ENCODE data around the gene SUMO3. TPM values are rescaled to one million over a fixed set of nuclear protein-coding genes. Genes with fewer than 3 reads are reported as not detected.
A peak's percentile ranks its signal among the peaks of the same experiment; 100 is the strongest.

SUMO3 gene
- total and polyA plus RNA-seq, 10 of the 15 experiments (the other 5 are each of a cell fraction or from before 2014, with no cell fraction given) = 14.3 to 164 (median 89.9) TPM

DNA sequence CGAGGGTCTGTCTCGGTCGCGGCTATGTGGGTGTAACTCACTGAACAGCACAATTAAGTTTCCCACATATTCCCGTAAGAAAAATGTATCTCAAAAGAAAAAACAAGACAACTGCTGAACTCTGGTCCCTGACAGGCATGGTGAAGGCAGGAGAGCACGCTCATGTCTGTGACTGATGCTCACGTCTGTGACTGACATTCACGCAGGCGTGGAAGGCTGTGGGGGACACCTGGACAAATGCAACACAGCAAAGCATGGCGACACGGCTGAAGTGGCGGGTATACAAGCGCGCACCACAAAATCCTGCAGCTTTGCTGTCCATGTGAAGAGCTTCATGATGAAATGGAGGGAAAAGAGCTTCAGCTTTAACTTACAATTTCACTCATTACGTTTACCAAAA is 49.6 kb upstream of the SUMO3 start:
- RAD21 ChIA-PET (ENCODE audit: unreplicated experiment) = no interaction called here
- DNase-seq (ENCODE audit: low read depth, low spot score) = no peak
- H3K27ac ChIP-seq (ENCODE audit: control insufficient read depth, insufficient read depth) = no peak overlapping the region

More for the DNA sequence above, 49.6 kb upstream of the SUMO3 start:
- ChIA-PET POLR2A (no interaction called here), CTCF (no interaction called here), SMC1A (ENCODE audit: uncharacterized antibody, unreplicated experiment) (interaction anchor here (1.1 to 1.5 kb wide), 2 partner anchors 8 to 60 kb away, joined by 3 to 4 read pairs; no protein-coding TSS in a partner anchor)
- 0 out of 2 replicates have a peak overlapping the region, but pooled peaks have one; percentile 26 for H3K4me3 ChIP-seq
- H3K27me3 ChIP-seq (replicated peaks in 1 of 2; ENCODE audit: control insufficient read depth in 2 of 2, insufficient read depth in 2 of 2, low read length in 1 of 2) = no peaks in the 10 kb centered on the region
- intact Hi-C loops (cut with micrococcal nuclease; ENCODE audit: unreplicated experiment) = no loop called here
- no peak overlapping the region for H2AFZ ChIP-seq (ENCODE audit: control insufficient read depth, low read depth, low read length)
- H3K9me3 ChIP-seq (replicated peaks; ENCODE audit: control insufficient read depth, insufficient read depth, low read length) = no peaks in the 10 kb centered on the region
- no peak overlapping the region for H3K4me2 ChIP-seq (ENCODE audit: control insufficient read depth, insufficient read depth)
- no TSS peak for BruUV-seq (replicated peaks)
- H3K36me3 ChIP-seq (ENCODE audit: control insufficient read depth in 2 of 2, insufficient read depth in 2 of 2, low read length in 1 of 2) = peaks cover 9 to 16% of the 10 kb centered on the region in 2 experiments
- FAIRE-seq = no peak
- no peak for TF ChIP-seq NR2C2 (IDR thresholded peaks at IDR 0.05; ENCODE audit: borderline replicate concordance, control insufficient read depth, insufficient read length, low read depth)
- TF ChIP-seq CEBPZ (IDR thresholded peaks at IDR 0.05; ENCODE audit: low read depth, low read length) = no peak
- TF ChIP-seq SMC3 (IDR thresholded peaks at IDR 0.05; ENCODE audit: borderline replicate concordance, low read length) = no peak
- TF ChIP-seq, protein P1, sequence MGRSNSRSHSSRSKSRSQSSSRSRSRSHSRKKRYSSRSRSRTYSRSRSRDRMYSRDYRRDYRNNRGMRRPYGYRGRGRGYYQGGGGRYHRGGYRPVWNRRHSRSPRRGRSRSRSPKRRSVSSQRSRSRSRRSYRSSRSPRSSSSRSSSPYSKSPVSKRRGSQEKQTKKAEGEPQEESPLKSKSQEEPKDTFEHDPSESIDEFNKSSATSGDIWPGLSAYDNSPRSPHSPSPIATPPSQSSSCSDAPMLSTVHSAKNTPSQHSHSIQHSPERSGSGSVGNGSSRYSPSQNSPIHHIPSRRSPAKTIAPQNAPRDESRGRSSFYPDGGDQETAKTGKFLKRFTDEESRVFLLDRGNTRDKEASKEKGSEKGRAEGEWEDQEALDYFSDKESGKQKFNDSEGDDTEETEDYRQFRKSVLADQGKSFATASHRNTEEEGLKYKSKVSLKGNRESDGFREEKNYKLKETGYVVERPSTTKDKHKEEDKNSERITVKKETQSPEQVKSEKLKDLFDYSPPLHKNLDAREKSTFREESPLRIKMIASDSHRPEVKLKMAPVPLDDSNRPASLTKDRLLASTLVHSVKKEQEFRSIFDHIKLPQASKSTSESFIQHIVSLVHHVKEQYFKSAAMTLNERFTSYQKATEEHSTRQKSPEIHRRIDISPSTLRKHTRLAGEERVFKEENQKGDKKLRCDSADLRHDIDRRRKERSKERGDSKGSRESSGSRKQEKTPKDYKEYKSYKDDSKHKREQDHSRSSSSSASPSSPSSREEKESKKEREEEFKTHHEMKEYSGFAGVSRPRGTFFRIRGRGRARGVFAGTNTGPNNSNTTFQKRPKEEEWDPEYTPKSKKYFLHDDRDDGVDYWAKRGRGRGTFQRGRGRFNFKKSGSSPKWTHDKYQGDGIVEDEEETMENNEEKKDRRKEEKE (IDR thresholded peaks at IDR 0.05) = no peak
- TF ChIP-seq MEF2B (IDR thresholded peaks at IDR 0.05; ENCODE audit: partially characterized antibody, poor library complexity, severe bottlenecking) = no peak
- TF ChIP-seq TBL1XR1 (IDR thresholded peaks at IDR 0.05; ENCODE audit: low read depth, low read length) = no peak
- peaks cover 14% of the 10 kb centered on the region for H4K20me1 ChIP-seq (ENCODE audit: control insufficient read depth, insufficient read depth)
- no peak for ATAC-seq
- 96% methylated on average over 15 of the region's 15 CpGs for WGBS (ENCODE audit: insufficient coverage, insufficient replicate concordance, low lambda C conversion rate, missing lambda C conversion rate)
- peaks cover 69% of the 10 kb centered on the region for H3K79me2 ChIP-seq (ENCODE audit: control insufficient read depth, insufficient read depth, low read length)
- H3K9ac ChIP-seq (ENCODE audit: control insufficient read depth, insufficient read depth, low read length) = no peak overlapping the region
- H3K4me1 ChIP-seq (ENCODE audit: control insufficient read depth, insufficient read depth, low read length) = peaks cover 31% of the 10 kb centered on the region
- in situ Hi-C loops (cut with MboI) = no loop called here
